Renal cortical epithelial cell (primary cell): ENCODE data around the gene GNA15. TPM values are rescaled to one million over a fixed set of nuclear protein-coding genes. Genes with fewer than 3 reads are reported as not detected.
"Not testable (repeated sequence)": the region's sequence is repeated elsewhere in the genome, so short reads cannot be mapped to it uniquely, and the experiment has no call there.

Experiments used
- DNase-seq: peaks from one replicate; pipeline ENCODE4 v3.0.0-alpha.2; 2011; ENCODE audit warnings: low read depth
- total RNA-seq: library from RNA; depleted of rRNA; stranded (reverse); fragments of >200 nt; gene quantifications from 2 replicates; pipeline ENCODE4 v1.2.3, GENCODE V29; 2014

The GNA15 gene
- total RNA-seq, 1 donor from 2014 or later, result not detected

GRCh38 chr19:3190921-3191805 lies 55.3 kb downstream of the GNA15 start:
- no peak for DNase-seq

- not testable (repeated sequence) for DNase-seq
Observed at GRCh38 chr19:3191806-3192104, 55.9 kb downstream of the GNA15 start.

- DNase-seq, result no peak
Observed at GRCh38 chr19:3192228-3192635, 56.4 kb downstream of the GNA15 start.

DNA sequence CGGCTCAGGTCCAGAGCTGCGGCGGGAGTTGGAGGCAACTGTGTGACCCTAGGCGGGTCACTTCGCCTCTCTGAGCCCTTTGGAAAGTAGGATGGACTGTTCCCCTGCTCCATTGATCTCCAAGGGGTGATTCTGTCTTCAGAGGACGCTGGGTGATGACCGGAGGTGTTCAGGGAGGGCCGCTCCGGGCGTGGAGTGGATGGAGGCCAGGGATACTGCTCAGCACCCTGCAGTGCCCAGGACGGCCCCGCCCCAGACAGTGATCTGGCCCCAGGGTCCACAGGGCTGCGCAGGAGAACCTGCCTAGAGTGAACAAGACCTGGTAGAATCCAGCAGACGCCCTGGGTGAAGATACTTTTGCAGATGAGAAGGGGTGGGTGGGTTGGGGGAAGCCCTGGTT lies 56.9 kb downstream of the GNA15 start:
- no peak for DNase-seq

- no peak for DNase-seq
Observed at GRCh38 chr19:3193256-3194105, 57.6 kb downstream of the GNA15 start.

- DNase-seq, result no peak
Observed at GRCh38 chr19:3194106-3195087, 58.6 kb downstream of the GNA15 start.

DNA sequence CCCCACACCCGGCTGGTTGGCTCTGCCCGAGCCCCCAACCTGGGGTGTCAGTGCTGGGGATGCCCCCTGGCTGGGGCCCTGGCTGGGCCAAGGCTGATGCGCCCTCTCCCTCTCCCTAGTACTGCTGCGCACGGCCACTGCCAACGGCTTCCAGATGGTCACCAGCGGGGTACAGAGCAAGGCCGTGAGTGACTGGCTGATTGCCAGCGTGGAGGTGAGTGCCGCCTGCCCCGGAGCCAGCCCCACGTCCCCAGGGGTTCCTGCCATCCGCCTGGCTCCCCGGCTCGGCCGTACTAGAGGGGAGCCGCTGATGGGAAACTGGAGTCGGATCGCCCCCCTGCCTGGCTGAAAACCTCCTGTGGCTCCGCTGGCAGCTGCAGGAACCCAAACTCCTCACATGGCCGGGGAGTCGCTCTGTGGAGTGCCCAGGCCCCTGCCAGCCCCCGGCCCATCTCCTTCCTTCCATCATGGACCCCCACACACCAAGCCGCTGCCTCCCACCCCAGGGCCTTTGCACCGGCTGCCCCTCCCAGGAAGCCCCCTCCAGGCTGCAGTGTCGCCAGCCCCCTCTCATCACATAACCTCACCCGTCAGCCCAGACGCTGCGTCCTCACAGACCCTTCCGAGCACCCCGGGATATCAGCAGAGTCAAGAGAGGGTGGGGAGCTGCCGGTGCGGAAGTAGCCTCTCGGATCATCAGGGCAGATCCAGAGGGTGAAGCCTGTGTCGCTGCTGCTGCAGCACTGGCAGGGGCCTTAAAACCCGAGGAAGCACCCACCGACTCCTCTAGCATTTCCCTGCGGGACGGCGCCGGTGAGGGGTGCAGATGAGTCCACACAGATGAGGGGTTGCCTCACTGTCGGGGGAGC lies 60.5 kb downstream of the GNA15 start:
- DNase-seq, result no peak

DNA sequence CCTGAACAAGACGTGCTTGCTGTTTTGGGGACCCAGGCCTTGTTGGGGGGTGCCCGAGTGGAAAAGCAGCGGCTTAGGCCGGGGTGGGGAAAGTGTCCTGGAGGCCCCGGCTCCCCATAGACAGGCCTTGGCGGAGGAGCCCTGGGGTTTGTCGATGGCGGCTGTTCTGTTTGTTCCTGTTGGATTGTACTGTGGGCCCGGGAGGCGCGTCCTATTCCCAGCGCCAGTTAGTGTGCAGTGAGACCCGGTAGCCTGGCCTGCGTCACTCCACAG lies 61.0 kb downstream of the GNA15 start:
- DNase-seq, result no peak

- DNase-seq, result no peak
Observed at GRCh38 chr19:3198901-3199700, 63.3 kb downstream of the GNA15 start.

- no peak for DNase-seq
Observed at GRCh38 chr19:3201072-3201700, 65.4 kb downstream of the GNA15 start.

DNA sequence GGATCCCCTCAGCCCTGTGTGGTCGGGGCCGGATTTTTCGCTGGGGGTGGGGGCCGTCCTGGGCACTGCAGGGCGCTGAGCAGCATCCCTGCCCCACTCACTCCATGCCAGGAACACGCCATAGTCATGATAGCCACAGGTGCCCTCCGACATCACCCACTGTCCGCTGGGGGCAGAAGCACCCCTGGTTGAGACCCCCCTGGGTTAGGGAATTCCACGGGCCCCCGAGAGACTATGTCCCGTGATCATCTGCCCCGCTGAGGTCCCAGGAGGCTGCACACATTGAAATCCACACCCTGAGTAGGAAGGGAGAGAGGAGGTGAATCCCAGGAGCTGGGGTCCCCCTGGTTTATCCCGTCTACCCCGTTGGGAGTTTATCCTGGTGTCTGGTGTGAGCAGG lies 66.1 kb downstream of the GNA15 start:
- DNase-seq, result no peak

GRCh38 chr19:3202346-3202745 lies 66.5 kb downstream of the GNA15 start:
- no peak for DNase-seq

DNA sequence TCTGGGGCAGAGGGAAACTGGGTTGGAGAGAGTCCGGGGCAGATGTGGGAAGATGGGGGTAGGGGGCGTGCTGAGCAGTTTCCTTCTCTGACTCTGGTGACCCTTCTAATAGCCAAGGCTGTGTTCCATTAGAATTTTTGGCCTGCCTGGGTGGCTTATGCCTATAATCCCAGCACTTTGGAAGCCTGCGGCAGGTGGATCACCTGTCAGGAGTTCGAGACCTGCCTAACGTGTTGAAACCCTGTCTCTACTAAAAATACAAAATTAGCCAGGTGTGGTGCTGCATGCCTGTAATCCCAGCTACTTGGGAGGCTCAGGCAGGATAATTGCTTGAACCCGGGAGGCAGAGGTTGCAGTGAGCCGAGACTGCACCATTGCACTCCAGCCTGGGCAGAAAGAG lies 67.1 kb downstream of the GNA15 start:
- DNase-seq, result not testable (repeated sequence)

GRCh38 chr19:3203805-3204645 lies 68.2 kb downstream of the GNA15 start:
- DNase-seq, result no peak

DNA sequence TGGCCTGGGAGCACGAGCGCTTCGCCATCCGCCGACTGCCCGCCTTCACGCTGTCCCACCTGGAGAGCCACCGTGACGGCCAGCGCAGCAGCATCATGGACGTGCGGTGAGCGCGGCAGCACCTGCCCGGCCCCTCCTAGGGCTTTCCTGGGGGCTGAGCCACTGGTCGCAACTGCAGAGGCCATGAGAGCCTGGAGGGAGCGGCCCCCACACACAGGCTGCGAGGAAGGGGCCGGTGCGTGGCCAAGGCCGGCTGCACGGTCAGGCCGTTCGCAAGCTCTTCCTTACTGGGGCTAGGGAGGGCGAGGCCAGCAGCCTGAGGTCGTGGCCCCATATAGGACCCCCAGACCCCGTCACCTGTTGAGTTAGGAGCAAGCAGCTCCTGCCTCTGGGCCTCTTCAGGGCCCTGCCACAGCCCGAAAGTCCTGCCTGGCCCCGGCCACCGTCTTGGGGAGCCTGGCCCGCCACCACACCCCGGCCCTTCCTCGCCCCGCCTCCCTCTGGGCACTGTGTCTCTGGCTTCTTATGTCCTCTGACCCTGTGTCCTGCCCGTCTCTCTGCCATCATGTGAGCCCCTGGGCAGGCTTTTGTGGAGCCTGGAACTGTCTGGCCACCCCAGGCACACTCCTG lies 68.9 kb downstream of the GNA15 start:
- DNase-seq, result no peak

DNA sequence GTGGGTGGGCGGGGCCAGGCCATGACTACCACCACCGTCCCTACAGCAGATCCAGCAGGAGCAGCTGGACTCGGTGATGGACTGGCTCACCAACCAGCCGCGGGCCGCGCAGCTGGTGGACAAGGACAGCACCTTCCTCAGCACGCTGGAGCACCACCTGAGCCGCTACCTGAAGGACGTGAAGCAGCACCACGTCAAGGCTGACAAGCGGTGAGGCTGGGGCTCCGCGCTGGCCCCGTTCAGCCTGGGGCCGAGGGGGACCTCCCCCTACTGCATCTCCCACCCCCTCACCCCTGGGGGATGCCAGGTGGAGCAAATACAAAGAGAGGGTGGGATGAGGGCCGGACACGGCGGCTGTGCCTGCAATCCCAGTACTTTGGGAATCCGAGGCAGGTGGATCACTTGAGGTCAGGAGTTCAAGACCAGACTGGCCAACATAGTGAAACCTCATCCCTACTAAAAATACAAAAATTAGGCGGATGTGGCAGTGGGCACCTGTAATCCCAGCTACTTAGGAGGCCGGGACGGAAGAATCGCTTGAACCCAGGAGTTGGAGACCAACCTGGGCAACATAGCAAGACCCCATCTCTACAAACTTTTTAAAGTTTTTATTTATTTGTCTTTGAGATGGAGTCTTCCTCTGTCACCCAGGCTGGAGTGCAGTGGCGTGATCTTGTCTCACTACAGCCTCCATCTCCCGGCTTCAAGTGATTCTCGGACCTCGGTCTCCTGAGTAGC lies 70.6 kb downstream of the GNA15 start:
- no peak for DNase-seq

DNA sequence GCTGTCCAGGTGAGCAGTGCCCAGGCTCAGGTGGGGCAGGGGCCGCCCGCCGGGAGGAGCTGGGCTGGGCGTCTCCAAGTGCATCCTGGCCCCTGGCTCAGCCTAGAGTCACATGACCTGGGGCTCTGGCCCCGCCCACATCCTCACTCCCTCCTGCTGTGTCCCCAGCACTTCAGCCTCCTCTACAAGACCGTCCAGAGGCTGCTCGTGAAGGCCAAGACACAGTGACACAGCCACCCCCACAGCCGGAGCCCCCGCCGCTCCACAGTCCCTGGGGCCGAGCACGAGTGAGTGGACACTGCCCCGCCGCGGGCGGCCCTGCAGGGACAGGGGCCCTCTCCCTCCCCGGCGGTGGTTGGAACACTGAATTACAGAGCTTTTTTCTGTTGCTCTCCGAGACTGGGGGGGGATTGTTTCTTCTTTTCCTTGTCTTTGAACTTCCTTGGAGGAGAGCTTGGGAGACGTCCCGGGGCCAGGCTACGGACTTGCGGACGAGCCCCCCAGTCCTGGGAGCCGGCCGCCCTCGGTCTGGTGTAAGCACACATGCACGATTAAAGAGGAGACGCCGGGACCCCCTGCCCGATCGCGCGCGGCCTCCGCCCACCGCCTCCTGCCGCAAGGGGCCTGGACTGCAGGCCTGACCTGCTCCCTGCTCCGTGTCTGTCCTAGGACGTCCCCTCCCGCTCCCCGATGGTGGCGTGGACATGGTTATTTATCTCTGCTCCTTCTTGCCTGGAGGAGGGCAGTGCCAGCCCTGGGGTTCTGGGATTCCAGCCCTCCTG lies 71.8 kb downstream of the GNA15 start:
- no peak for DNase-seq
